IMR-90 (cell line): ENCODE data around the gene MYO1G. TPM values are rescaled to one million over a fixed set of nuclear protein-coding genes. Genes with fewer than 3 reads are reported as not detected.
A peak's percentile ranks its signal among the peaks of the same experiment; 100 is the strongest.

Source experiments
- ATAC-seq: fragments of 200-7000 bp; cut with Tn5 transposase; 2 replicates; pipeline ENCODE4 v1.9.1; 2020; ENCODE audit warnings: low read depth, mild to moderate bottlenecking, moderate library complexity
- BruUV-seq: library from RNA; stranded (reverse); fragments of 400-500 nt; replicated peaks from 2 replicates; lab custom pipeline; 2021; lab: Mats Ljungman, UMichigan
- CTCF ChIA-PET: fragments of 300-600 bp; formaldehyde crosslinking; extraction: SDS; loops from one replicate; lab custom pipeline; 2021; ENCODE audit warnings: antibody characterized with exemption; lab: Yijun Ruan, JAX
- POLR2A ChIA-PET: fragments of 300-600 bp; sonication (Branson Sonifier 250); formaldehyde crosslinking; loops from one replicate; lab custom pipeline; 2022; ENCODE audit warnings: antibody characterized with exemption; ENCODE audit not compliant: unreplicated experiment; lab: Charles Lee
- DNase-seq: peaks from one replicate; pipeline ENCODE4 v3.0.0; 2013
- H2AFZ ChIP-seq: replicated peaks from 2 replicates; pipeline ENCODE3; 2013; ENCODE audit warnings: low read length, mild to moderate bottlenecking; ENCODE audit not compliant: poor library complexity
- H2AK5ac ChIP-seq: 2 replicates; pipeline ENCODE4 v1.6.1; 2013; ENCODE audit warnings: low read depth, low read length, inconsistent platforms
- H2AK9ac ChIP-seq: replicated peaks from 2 replicates; pipeline ENCODE3; 2013; ENCODE audit warnings: mild to moderate bottlenecking, low read depth, low read length, moderate library complexity; ENCODE audit not compliant: poor library complexity
- H2BK120ac ChIP-seq: 2 replicates; pipeline ENCODE4 v1.6.1; 2013; ENCODE audit warnings: low read depth, low read length, inconsistent platforms
- H2BK15ac ChIP-seq: 3 replicates; pipeline ENCODE4 v1.6.1; 2013; ENCODE audit warnings: low read depth, low read length, inconsistent platforms
- H2BK20ac ChIP-seq: 2 replicates; pipeline ENCODE4 v1.6.1; 2013; ENCODE audit warnings: low read depth, mild to moderate bottlenecking, inconsistent platforms, low read length, moderate library complexity
- H2BK5ac ChIP-seq: 2 replicates; pipeline ENCODE4 v1.6.1; 2013; ENCODE audit warnings: mild to moderate bottlenecking, low read depth, low read length, inconsistent platforms; ENCODE audit not compliant: poor library complexity, severe bottlenecking
- H3K14ac ChIP-seq: replicated peaks from 2 replicates; pipeline ENCODE4 v1.6.1; 2013; ENCODE audit warnings: low read depth, low read length, inconsistent platforms
- H3K18ac ChIP-seq: 2 replicates; pipeline ENCODE4 v1.6.1; 2013; ENCODE audit warnings: low read depth, low read length, control low read depth
- H3K23ac ChIP-seq: 2 replicates; pipeline ENCODE4 v1.6.1; 2013; ENCODE audit warnings: low read depth, low read length, inconsistent platforms
- H3K27ac ChIP-seq: 2 replicates; pipeline ENCODE4 v1.5.1; 2013; ENCODE audit warnings: mild to moderate bottlenecking, control low read depth, low read length; ENCODE audit not compliant: insufficient read depth
- H3K27me3 ChIP-seq: 2 replicates; pipeline ENCODE4 v1.6.1; 2013; ENCODE audit warnings: low read length; ENCODE audit not compliant: control insufficient read depth, insufficient read depth
- H3K36me3 ChIP-seq: 2 replicates; pipeline ENCODE4 v1.6.1; 2013; ENCODE audit warnings: low read length, mixed read lengths; ENCODE audit not compliant: control insufficient read depth, insufficient read depth
- H3K4ac ChIP-seq: 2 replicates; pipeline ENCODE4 v1.6.1; 2013; ENCODE audit warnings: low read depth, low read length, inconsistent platforms
- H3K4me1 ChIP-seq: 2 replicates; pipeline ENCODE4 v1.6.1; 2013; ENCODE audit warnings: low read length, mixed read lengths; ENCODE audit not compliant: control insufficient read depth, insufficient read depth
- H3K4me2 ChIP-seq: 2 replicates; pipeline ENCODE4 v1.6.1; 2013; ENCODE audit warnings: low read depth, mild to moderate bottlenecking, control low read depth, low read length, moderate library complexity
- H3K4me3 ChIP-seq: 2 replicates; pipeline ENCODE4 v1.5.1; 2013; ENCODE audit warnings: low read depth, mild to moderate bottlenecking, control low read depth, low read length, moderate library complexity; ENCODE audit not compliant: insufficient read depth
- H3K56ac ChIP-seq: 2 replicates; pipeline ENCODE4 v1.6.1; 2013; ENCODE audit warnings: low read length, inconsistent platforms; ENCODE audit not compliant: insufficient read depth; ENCODE audit errors: extremely low read depth
- H3K79me1 ChIP-seq, 2 experiments: 2 replicates each; pipeline ENCODE4 v1.6.1; 2013; ENCODE audit warnings: low read length in 2 of 2, inconsistent platforms in 1 of 2, low read depth in 1 of 2
- H3K9ac ChIP-seq: 2 replicates; pipeline ENCODE4 v1.6.1; 2013; ENCODE audit warnings: low read depth, low read length, control low read depth
- H3K9me1 ChIP-seq: 2 replicates; pipeline ENCODE4 v1.6.1; 2013; ENCODE audit warnings: low read length, inconsistent platforms; ENCODE audit not compliant: insufficient read depth
- H3K9me3 ChIP-seq: 2 replicates; pipeline ENCODE4 v1.6.1; 2013; ENCODE audit warnings: low read length; ENCODE audit not compliant: control insufficient read depth, insufficient read depth
- H4K20me1 ChIP-seq: 2 replicates; pipeline ENCODE4 v1.6.1; 2013; ENCODE audit warnings: low read length, inconsistent platforms; ENCODE audit not compliant: insufficient read depth
- H4K5ac ChIP-seq: 2 replicates; pipeline ENCODE4 v1.6.1; 2013; ENCODE audit warnings: mild to moderate bottlenecking, low read depth, low read length, control low read depth
- H4K8ac ChIP-seq, 2 experiments: 2 replicates each; pipeline ENCODE4 v1.6.1; 2013; ENCODE audit warnings: low read depth in 2 of 2, low read length in 2 of 2, control low read depth in 1 of 2, inconsistent platforms in 1 of 2
- H4K91ac ChIP-seq: 2 replicates; pipeline ENCODE4 v1.6.1; 2013; ENCODE audit warnings: low read depth, low read length, inconsistent platforms; ENCODE audit not compliant: insufficient read depth
- CEBPB ChIP-seq: IDR thresholded peaks from 2 replicates; pipeline ENCODE4 v1.6.1; 2012; ENCODE audit warnings: low read depth, low read length, improper control_type of control experiment
- CTCF ChIP-seq: conservative IDR thresholded peaks from 2 replicates; pipeline ENCODE4 v1.5.1; 2012; ENCODE audit warnings: mild to moderate bottlenecking, low read depth, low read length, improper control_type of control experiment
- MAFK ChIP-seq: IDR thresholded peaks from 2 replicates; pipeline ENCODE4 v1.6.1; 2012; ENCODE audit warnings: low read depth, low read length, improper control_type of control experiment
- MXI1 ChIP-seq: IDR thresholded peaks from 2 replicates; pipeline ENCODE4 v1.6.1; 2012; ENCODE audit warnings: low read depth, mild to moderate bottlenecking, low read length, moderate library complexity, borderline replicate concordance
- POLR2A ChIP-seq: IDR thresholded peaks from 2 replicates; pipeline ENCODE4 v1.6.1; 2012; ENCODE audit warnings: mild to moderate bottlenecking, low read depth, low read length
- RAD21 ChIP-seq: IDR thresholded peaks from 2 replicates; pipeline ENCODE4 v1.6.1; 2012; ENCODE audit warnings: low read length, improper control_type of control experiment
- RCOR1 ChIP-seq: IDR thresholded peaks from 2 replicates; pipeline ENCODE4 v1.6.1; 2012; ENCODE audit warnings: mild to moderate bottlenecking, low read length, improper control_type of control experiment; ENCODE audit not compliant: insufficient replicate concordance
- SMC3 ChIP-seq: fragments of 150-350 bp; IDR thresholded peaks from 2 replicates; pipeline ENCODE4 v1.6.1; 2016; ENCODE audit warnings: low read depth, mild to moderate bottlenecking, antibody characterized with exemption, low read length, moderate library complexity
- USF2 ChIP-seq: fragments of 150-350 bp; IDR thresholded peaks from 2 replicates; pipeline ENCODE4 v1.6.1; 2017; ENCODE audit warnings: mild to moderate bottlenecking, antibody characterized with exemption, low read length, low read depth
- WGBS, 2 experiments: methylation state at CpG; one replicate each; pipeline versions ENCODE4 v1.1.5 to v1.1.7; 2013; ENCODE audit warnings: missing lambda C conversion rate in 2 of 2; ENCODE audit not compliant: insufficient read length in 1 of 2; ENCODE audit errors: extremely low coverage in 2 of 2; 5-methylcytosine and 5-hydroxymethylcytosine counted together
- dilution Hi-C: fragments of 300-500 bp; cut with HindIII; formaldehyde crosslinking; loops from one replicate; pipeline ENCODE4 v1.14.3; 2018; ENCODE audit warnings: low sequenced_read_pairs; ENCODE audit not compliant: unreplicated experiment
- in situ Hi-C: fragments of 300-500 bp; cut with MboI; formaldehyde crosslinking; loops from 3 replicates; pipeline ENCODE4 v1.14.3; 2019; ENCODE audit warnings: low sequenced_read_pairs, inconsistent platforms, mixed read lengths
- intact Hi-C: fragments of 100-400 bp; cut with micrococcal nuclease; formaldehyde crosslinking; loops from 2 replicates; pipeline ENCODE4 v1.10.0; 2022
- polyA plus RNA-seq, 3 experiments: library from polyadenylated mRNA; depleted of rRNA; stranded (reverse); fragments of >200 nt; gene quantifications; 2 replicates each; pipeline ENCODE4 v1.2.3, GENCODE V29; 2012; ENCODE audit warnings: low replicate concordance in 1 of 3
- total RNA-seq: library from RNA; depleted of rRNA; stranded (reverse); fragments of >200 nt; gene quantifications from 2 replicates; pipeline ENCODE4 v1.2.3, GENCODE V29; 2012

MYO1G gene
- total and polyA plus RNA-seq, 2 of the 4 experiments (the other 2 are of a cell fraction) = under 0.01 to 0.02 TPM

- Histone ChIP-seq H3K36me3 (no peaks in the 10 kb centered on the region), H4K5ac (no peak overlapping the region), H3K23ac (no peak overlapping the region), H3K14ac (no peak overlapping the region), H2AFZ (peak overlapping the region; percentile 85), H3K27ac (no peak overlapping the region), H3K27me3 (peaks cover under 1% of the 10 kb centered on the region), H3K4me2 (no peak overlapping the region), H2BK15ac (no peak overlapping the region), H3K4me1 (no peaks in the 10 kb centered on the region), H4K20me1 (no peaks in the 10 kb centered on the region), H3K9me1 (peaks cover 2% of the 10 kb centered on the region; the same call in 1 of the 2 replicates), H3K79me1 (no peaks in the 10 kb centered on the region), H2AK9ac (peak overlapping the region; percentile 81), H3K4ac (no peak overlapping the region), H3K4me3 (no peak overlapping the region), H3K18ac (no peak overlapping the region), H4K8ac (no peak overlapping the region), H2BK20ac (no peak overlapping the region), H2BK5ac (no peak overlapping the region), H3K9me3 (no peaks in the 10 kb centered on the region), H3K56ac (no peak overlapping the region), H2AK5ac (no peak overlapping the region), H3K9ac (no peak overlapping the region), H2BK120ac (no peak overlapping the region), H4K91ac (no peak overlapping the region)
- dilution Hi-C loops (no loop called here), intact Hi-C loops (loop anchor here (1.0 to 5.0 kb wide), 4 partner anchors 64 to 333 kb away; partner anchors contain the start of genes H2AZ2 and PPIA), in situ Hi-C loops (loop anchor here (5.0 kb wide), 2 partner anchors 64 to 334 kb away; no protein-coding TSS in a partner anchor)
- TF ChIP-seq POLR2A = 0 out of 2 replicates have a peak, but pooled peaks have one; percentile 31
- TF ChIP-seq RAD21 = peak; percentile 90
- no peak for TF ChIP-seq USF2
- TF ChIP-seq CTCF = peak; percentile 84
- TF ChIP-seq SMC3 = peak; percentile 95
- no peak for TF ChIP-seq RCOR1
- no peak for TF ChIP-seq CEBPB
- peak; percentile 75; the same call in 1 of the 2 replicates for TF ChIP-seq MXI1
- TF ChIP-seq MAFK = no peak
- ChIA-PET CTCF (interaction anchor here (0.8 to 1.4 kb wide), 2 partner anchors 14 to 39 kb away, joined by 3 read pairs; no protein-coding TSS in a partner anchor), POLR2A (no interaction called here)
- BruUV-seq = no TSS peak
- DNase-seq (peak; percentile 57), ATAC-seq (peak; percentile 98)
- 95% methylated on average over 2 of the region's 14 CpGs; no CpG with 5 or more reads in 1 of the 2 experiments for WGBS, 2 experiments
Observed at GRCh38 chr7:44921607-44922350, 57.0 kb downstream of the MYO1G start.
